Osteoblast (primary cell): ENCODE data around the gene IL18BP. TPM values are rescaled to one million over a fixed set of nuclear protein-coding genes. Genes with fewer than 3 reads are reported as not detected.
A peak's percentile ranks its signal among the peaks of the same experiment; 100 is the strongest.

Source experiments
- DNase-seq: peaks from one replicate; pipeline ENCODE4 v3.0.0; 2011; ENCODE audit warnings: low spot score, mixed read lengths; ENCODE audit not compliant: insufficient read length; ENCODE audit errors: missing footprints
- H2AFZ ChIP-seq: 2 replicates; pipeline ENCODE4 v1.6.0; 2011; ENCODE audit warnings: mild to moderate bottlenecking, low read length
- H3K27ac ChIP-seq: 2 replicates; pipeline ENCODE4 v1.5.1; 2011; ENCODE audit warnings: mild to moderate bottlenecking, low read depth, low read length, moderate library complexity
- H3K27me3 ChIP-seq: 2 replicates; pipeline ENCODE4 v1.6.0; 2012; ENCODE audit warnings: mild to moderate bottlenecking, control low read depth, inconsistent platforms, low read length, moderate library complexity; ENCODE audit not compliant: insufficient read depth
- H3K36me3 ChIP-seq: 2 replicates; pipeline ENCODE4 v1.5.1; 2011; ENCODE audit warnings: mild to moderate bottlenecking, low read length, control low read depth, moderate library complexity; ENCODE audit not compliant: insufficient read depth
- H3K4me1 ChIP-seq: 2 replicates; pipeline ENCODE4 v1.5.1; 2011; ENCODE audit warnings: mild to moderate bottlenecking, low read length, control low read depth, moderate library complexity; ENCODE audit not compliant: insufficient read depth
- H3K4me2 ChIP-seq: 2 replicates; pipeline ENCODE4 v1.6.0; 2011; ENCODE audit warnings: mild to moderate bottlenecking, low read length; ENCODE audit not compliant: insufficient read depth
- H3K4me3 ChIP-seq: fragments of 200-600 bp; sonication (generic); 3 replicates; pipeline ENCODE4 v1.5.1; 2012; ENCODE audit warnings: mild to moderate bottlenecking, low read length, inconsistent platforms; ENCODE audit not compliant: insufficient read depth
- H3K79me2 ChIP-seq: 2 replicates; pipeline ENCODE4 v1.6.0; 2012; ENCODE audit warnings: mild to moderate bottlenecking, low read length, control low read depth, inconsistent platforms; ENCODE audit not compliant: insufficient read depth
- H3K9me3 ChIP-seq: 2 replicates; pipeline ENCODE4 v1.5.1; 2011; ENCODE audit warnings: low read depth, low read length, control low read depth
- H4K20me1 ChIP-seq: 2 replicates; pipeline ENCODE4 v1.6.0; 2012; ENCODE audit warnings: mild to moderate bottlenecking, low read length, control low read depth; ENCODE audit not compliant: insufficient read depth
- CTCF ChIP-seq: IDR thresholded peaks from 2 replicates; pipeline ENCODE4 v1.5.1; 2011; ENCODE audit warnings: mild to moderate bottlenecking, low read depth, low read length, moderate library complexity; ENCODE audit errors: extremely low read depth
- total RNA-seq: library from RNA; depleted of rRNA; stranded (reverse); fragments of >200 nt; gene quantifications from 2 replicates; pipeline ENCODE4 v1.2.3, GENCODE V29; 2012

The IL18BP gene
- total RNA-seq, 1 donor, result 4.0 TPM

GRCh38 chr11:71998061-71998460 is 648 bp upstream of the IL18BP start:
- Histone ChIP-seq H3K4me1 (peaks cover 10% of the 10 kb centered on the region), H3K36me3 (peaks cover 18% of the 10 kb centered on the region), H3K79me2 (no peaks in the 10 kb centered on the region), H3K27me3 (no peaks in the 10 kb centered on the region), H4K20me1 (peaks cover 20% of the 10 kb centered on the region), H3K4me2 (no peak overlapping the region), H2AFZ (no peak overlapping the region), H3K27ac (no peak overlapping the region), H3K4me3 (no peak overlapping the region), H3K9me3 (no peaks in the 10 kb centered on the region)
- DNase-seq, result peak; percentile 29
- no peak for TF ChIP-seq CTCF

GRCh38 chr11:71999362-71999761 is 653 bp downstream of the IL18BP start:
- H2AFZ ChIP-seq, result no peak overlapping the region
- no peaks in the 10 kb centered on the region for H3K79me2 ChIP-seq
- H3K4me2 ChIP-seq, result peak overlapping the region; percentile 75
- peak overlapping the region; percentile 41 for H3K4me3 ChIP-seq
- H3K27ac ChIP-seq, result peak overlapping the region; percentile 32
- no peaks in the 10 kb centered on the region for H3K9me3 ChIP-seq
- H3K4me1 ChIP-seq, result peaks cover 10% of the 10 kb centered on the region
- DNase-seq, result peak; percentile 89
- TF ChIP-seq CTCF, result no peak
- peaks cover 19% of the 10 kb centered on the region for H4K20me1 ChIP-seq
- H3K36me3 ChIP-seq, result peaks cover 30% of the 10 kb centered on the region
- H3K27me3 ChIP-seq, result no peaks in the 10 kb centered on the region

GRCh38 chr11:71999798-72000197 is 1.1 kb downstream of the IL18BP start:
- no peaks in the 10 kb centered on the region for H3K27me3 ChIP-seq
- peaks cover 19% of the 10 kb centered on the region for H4K20me1 ChIP-seq
- H3K4me1 ChIP-seq, result peaks cover 10% of the 10 kb centered on the region
- no peak for TF ChIP-seq CTCF
- H3K36me3 ChIP-seq, result peaks cover 35% of the 10 kb centered on the region
- peak overlapping the region; percentile 32 for H3K27ac ChIP-seq
- DNase-seq, result peak; percentile 63
- peak overlapping the region; percentile 75 for H3K4me2 ChIP-seq
- H3K9me3 ChIP-seq, result no peaks in the 10 kb centered on the region
- no peaks in the 10 kb centered on the region for H3K79me2 ChIP-seq
- no peak overlapping the region for H2AFZ ChIP-seq
- H3K4me3 ChIP-seq, result peak overlapping the region; percentile 41

- no peak overlapping the region for H2AFZ ChIP-seq
- DNase-seq, result peak; percentile 43
- peak overlapping the region; percentile 32 for H3K27ac ChIP-seq
- no peak overlapping the region for H3K4me2 ChIP-seq
- no peaks in the 10 kb centered on the region for H3K9me3 ChIP-seq
- peaks cover 40% of the 10 kb centered on the region for H3K36me3 ChIP-seq
- peaks cover 22% of the 10 kb centered on the region for H4K20me1 ChIP-seq
- no peak overlapping the region for H3K4me3 ChIP-seq
- H3K79me2 ChIP-seq, result no peaks in the 10 kb centered on the region
- H3K27me3 ChIP-seq, result no peaks in the 10 kb centered on the region
- peaks cover 10% of the 10 kb centered on the region for H3K4me1 ChIP-seq
- no peak for TF ChIP-seq CTCF
These were observed 1.6 kb downstream of the IL18BP start for GRCh38 chr11:72000202-72000867.
